ENCODE results near the gene LINC00305.

- TF ChIP-seq, protein P1, sequence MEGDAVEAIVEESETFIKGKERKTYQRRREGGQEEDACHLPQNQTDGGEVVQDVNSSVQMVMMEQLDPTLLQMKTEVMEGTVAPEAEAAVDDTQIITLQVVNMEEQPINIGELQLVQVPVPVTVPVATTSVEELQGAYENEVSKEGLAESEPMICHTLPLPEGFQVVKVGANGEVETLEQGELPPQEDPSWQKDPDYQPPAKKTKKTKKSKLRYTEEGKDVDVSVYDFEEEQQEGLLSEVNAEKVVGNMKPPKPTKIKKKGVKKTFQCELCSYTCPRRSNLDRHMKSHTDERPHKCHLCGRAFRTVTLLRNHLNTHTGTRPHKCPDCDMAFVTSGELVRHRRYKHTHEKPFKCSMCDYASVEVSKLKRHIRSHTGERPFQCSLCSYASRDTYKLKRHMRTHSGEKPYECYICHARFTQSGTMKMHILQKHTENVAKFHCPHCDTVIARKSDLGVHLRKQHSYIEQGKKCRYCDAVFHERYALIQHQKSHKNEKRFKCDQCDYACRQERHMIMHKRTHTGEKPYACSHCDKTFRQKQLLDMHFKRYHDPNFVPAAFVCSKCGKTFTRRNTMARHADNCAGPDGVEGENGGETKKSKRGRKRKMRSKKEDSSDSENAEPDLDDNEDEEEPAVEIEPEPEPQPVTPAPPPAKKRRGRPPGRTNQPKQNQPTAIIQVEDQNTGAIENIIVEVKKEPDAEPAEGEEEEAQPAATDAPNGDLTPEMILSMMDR (IDR thresholded peaks at IDR 0.05; ENCODE audit: insufficient read depth, low read length, poor library complexity, severe bottlenecking): no peak
- TF ChIP-seq EZH2phosphoT487 (conservative IDR thresholded peaks at IDR 0.05; ENCODE audit: low read length): no peak
Measured at GRCh38 chr18:64099244-64099643, 49.6 kb downstream of the LINC00305 start.

All from SU-DHL-6 (cell line).